Mammary epithelial cell (primary cell): Measurements from ENCODE around the gene ITGBL1.

ENCODE experiments used
- EZH2 ChIP-seq: IDR thresholded peaks from 2 replicates; pipeline ENCODE4 v1.6.1; 2012; ENCODE audit warnings: low read length, inconsistent platforms, borderline replicate concordance
- TF ChIP-seq, protein P1 (sequence below), 2 donors: IDR thresholded peaks in 1 of 2; conservative IDR thresholded peaks in 1 of 2; 2 replicates each; pipeline ENCODE4 v1.5.1; 2011 to 2012; ENCODE audit warnings: inconsistent platforms in 2 of 2, low read length in 2 of 2, mild to moderate bottlenecking in 2 of 2, control low read depth in 1 of 2, low read depth in 1 of 2; ENCODE audit not compliant: insufficient read depth in 1 of 2; ENCODE audit errors: extremely low read depth in 1 of 2

- no peak for TF ChIP-seq EZH2
- TF ChIP-seq, protein P1, sequence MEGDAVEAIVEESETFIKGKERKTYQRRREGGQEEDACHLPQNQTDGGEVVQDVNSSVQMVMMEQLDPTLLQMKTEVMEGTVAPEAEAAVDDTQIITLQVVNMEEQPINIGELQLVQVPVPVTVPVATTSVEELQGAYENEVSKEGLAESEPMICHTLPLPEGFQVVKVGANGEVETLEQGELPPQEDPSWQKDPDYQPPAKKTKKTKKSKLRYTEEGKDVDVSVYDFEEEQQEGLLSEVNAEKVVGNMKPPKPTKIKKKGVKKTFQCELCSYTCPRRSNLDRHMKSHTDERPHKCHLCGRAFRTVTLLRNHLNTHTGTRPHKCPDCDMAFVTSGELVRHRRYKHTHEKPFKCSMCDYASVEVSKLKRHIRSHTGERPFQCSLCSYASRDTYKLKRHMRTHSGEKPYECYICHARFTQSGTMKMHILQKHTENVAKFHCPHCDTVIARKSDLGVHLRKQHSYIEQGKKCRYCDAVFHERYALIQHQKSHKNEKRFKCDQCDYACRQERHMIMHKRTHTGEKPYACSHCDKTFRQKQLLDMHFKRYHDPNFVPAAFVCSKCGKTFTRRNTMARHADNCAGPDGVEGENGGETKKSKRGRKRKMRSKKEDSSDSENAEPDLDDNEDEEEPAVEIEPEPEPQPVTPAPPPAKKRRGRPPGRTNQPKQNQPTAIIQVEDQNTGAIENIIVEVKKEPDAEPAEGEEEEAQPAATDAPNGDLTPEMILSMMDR (conservative IDR thresholded peaks at IDR 0.05 in 1 of 2, IDR thresholded peaks at IDR 0.05 in 1 of 2; ENCODE audit: extremely low read depth in 1 of 2, insufficient read depth in 1 of 2, low read depth in 1 of 2, low read length in 2 of 2) = no peak
Measured at GRCh38 chr13:101611491-101612475, 159.3 kb downstream of the ITGBL1 start.
